GM18499 (cell line): ENCODE measurements around the gene SLC6A6.
"Not testable (repeated sequence)": the region's sequence is repeated elsewhere in the genome, so short reads cannot be mapped to it uniquely, and the experiment has no call there.

ENCODE experiments used
- ATAC-seq: cut with Tn5 transposase; IDR thresholded peaks from one replicate; pipeline ENCODE4 v1.9.1; 2021; ENCODE audit warnings: moderate number of reproducible peaks; ENCODE audit not compliant: insufficient read depth, unreplicated experiment

The SLC6A6 gene

GRCh38 chr3:14431917-14432834 lies 29.8 kb downstream of the SLC6A6 start:
- peak; percentile 70 for ATAC-seq

GRCh38 chr3:14433106-14433505 lies 30.7 kb downstream of the SLC6A6 start:
- ATAC-seq: no peak

GRCh38 chr3:14434126-14434497 lies 31.7 kb downstream of the SLC6A6 start:
- no peak for ATAC-seq

- ATAC-seq: no peak
These were observed 32.2 kb downstream of the SLC6A6 start for GRCh38 chr3:14434498-14435151.

GRCh38 chr3:14435175-14436014 lies 33.0 kb downstream of the SLC6A6 start:
- no peak for ATAC-seq

- ATAC-seq: no peak
These were observed 34.5 kb downstream of the SLC6A6 start for GRCh38 chr3:14436954-14437281.

GRCh38 chr3:14437705-14438104 lies 35.3 kb downstream of the SLC6A6 start:
- not testable (repeated sequence) for ATAC-seq

GRCh38 chr3:14438262-14438661 lies 35.9 kb downstream of the SLC6A6 start:
- ATAC-seq: no peak

GRCh38 chr3:14438929-14439328 lies 36.5 kb downstream of the SLC6A6 start:
- no peak for ATAC-seq

GRCh38 chr3:14439501-14440167 lies 37.2 kb downstream of the SLC6A6 start:
- no peak for ATAC-seq

- no peak for ATAC-seq
These were observed 37.7 kb downstream of the SLC6A6 start for GRCh38 chr3:14440168-14440518.

GRCh38 chr3:14440531-14441239 lies 38.3 kb downstream of the SLC6A6 start:
- no peak for ATAC-seq

- no peak for ATAC-seq
These were observed 39.0 kb downstream of the SLC6A6 start for GRCh38 chr3:14441240-14441919.

GRCh38 chr3:14441920-14442300 lies 39.5 kb downstream of the SLC6A6 start:
- no peak for ATAC-seq

- ATAC-seq: no peak
These were observed 42.0 kb downstream of the SLC6A6 start for GRCh38 chr3:14444380-14444779.

GRCh38 chr3:14445773-14446172 lies 43.4 kb downstream of the SLC6A6 start:
- no peak for ATAC-seq

- ATAC-seq: no peak
These were observed 44.7 kb downstream of the SLC6A6 start for GRCh38 chr3:14446988-14447570.

GRCh38 chr3:14448063-14448462 lies 45.7 kb downstream of the SLC6A6 start:
- ATAC-seq: no peak
